Coronary artery (tissue), 2 donors: ENCODE results near the gene PBX1.

Source experiments
- DNase-seq: peaks from one replicate; pipeline ENCODE4 v3.0.0-alpha.2; 2017; ENCODE audit warnings: low spot score
- H3K27ac ChIP-seq, 2 donors: fragments of 200-600 bp; sonication (generic); one replicate each; pipeline ENCODE4 v1.5.1; 2016 to 2019
- H3K4me3 ChIP-seq: fragments of 200-600 bp; sonication (generic); 2 replicates; pipeline ENCODE4 v1.5.1; 2016; ENCODE audit warnings: mild to moderate bottlenecking, moderate library complexity
- CTCF ChIP-seq: fragments of 200-600 bp; sonication (generic); IDR thresholded peaks from one replicate; pipeline ENCODE4 v1.5.1; 2019; ENCODE audit warnings: antibody characterized with exemption

Gene PBX1

DNA sequence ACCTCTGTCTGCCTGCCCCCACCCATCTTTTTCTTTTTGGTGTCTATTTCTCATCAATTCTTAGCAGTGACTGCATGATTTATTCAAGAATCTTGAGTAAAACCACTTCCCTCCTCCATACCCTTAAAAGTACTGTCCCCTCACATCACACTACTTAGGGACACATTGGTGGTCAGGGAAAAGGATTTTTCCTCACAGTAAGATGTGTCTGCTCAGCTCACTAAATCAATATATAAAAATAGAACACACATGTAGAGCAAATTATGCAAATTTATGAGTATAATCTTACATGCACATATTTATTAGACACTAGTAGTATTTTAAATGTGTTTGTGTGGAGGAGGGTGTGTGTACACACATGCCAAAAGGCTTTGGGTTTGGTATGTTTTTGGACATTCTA is 202.0 kb downstream of the PBX1 start:
- Histone ChIP-seq H3K27ac (peak overlapping the region in 1 of 2 donors; percentile 50), H3K4me3 (no peak overlapping the region)
- TF ChIP-seq CTCF: no peak
- DNase-seq: no peak

- Histone ChIP-seq H3K4me3 (no peak overlapping the region), H3K27ac (no peak overlapping the region)
- DNase-seq: no peak
- TF ChIP-seq CTCF: no peak
Measured at GRCh38 chr1:164763098-164763497, 204.1 kb downstream of the PBX1 start.

DNA sequence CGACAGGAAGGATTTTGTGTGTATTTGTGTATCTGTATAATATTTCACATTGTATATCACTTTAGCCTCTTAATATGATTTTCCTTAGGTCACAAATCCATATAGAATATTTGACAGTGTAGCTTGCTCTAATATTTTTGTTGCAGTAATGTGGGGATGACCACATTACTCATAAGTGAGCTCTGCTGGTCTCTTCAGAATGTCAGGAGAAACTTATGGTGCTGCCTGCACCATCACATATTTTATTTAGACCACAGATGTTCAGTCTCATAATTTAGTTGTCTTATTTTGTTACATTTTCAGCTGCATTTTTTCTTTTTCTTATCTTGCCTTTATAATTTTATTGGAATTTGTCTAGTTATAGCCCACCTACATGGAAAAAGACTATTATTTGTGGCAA is 205.3 kb downstream of the PBX1 start:
- TF ChIP-seq CTCF: no peak
- no peak for DNase-seq
- Histone ChIP-seq H3K4me3 (no peak overlapping the region), H3K27ac (no peak overlapping the region)

GRCh38 chr1:164765557-164765956 is 206.6 kb downstream of the PBX1 start:
- Histone ChIP-seq H3K27ac (peak overlapping the region in 1 of 2 donors; percentile 71), H3K4me3 (no peak overlapping the region)
- no peak for TF ChIP-seq CTCF
- no peak for DNase-seq

GRCh38 chr1:164765992-164766720 is 207.2 kb downstream of the PBX1 start:
- no peak for TF ChIP-seq CTCF
- DNase-seq: no peak
- no peak overlapping the region for H3K4me3 ChIP-seq
- H3K27ac ChIP-seq: peak overlapping the region in 1 of 2 donors; percentile 71

GRCh38 chr1:164767752-164768402 is 208.9 kb downstream of the PBX1 start:
- Histone ChIP-seq H3K4me3 (no peak overlapping the region), H3K27ac (peak overlapping the region; percentile 13 to 65)
- no peak for TF ChIP-seq CTCF
- no peak for DNase-seq

DNA sequence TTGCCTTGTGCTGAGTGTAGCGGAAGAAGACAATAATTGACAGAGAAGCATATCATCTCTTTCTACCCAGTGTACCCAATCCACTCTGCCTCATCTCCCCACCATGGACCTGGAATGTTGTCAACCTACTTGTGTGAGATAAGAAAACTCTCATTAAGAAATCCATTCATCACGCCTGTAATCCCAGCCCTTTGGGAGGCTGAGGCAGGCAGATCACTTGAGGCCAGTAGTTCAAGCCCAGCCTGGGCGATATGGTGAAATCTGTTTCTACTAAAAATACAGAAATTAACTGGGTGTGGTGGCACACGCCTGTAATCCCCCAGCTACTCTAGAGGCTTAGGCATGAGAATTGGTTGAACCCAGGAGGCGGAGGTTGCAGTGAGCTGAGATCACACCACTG is 209.6 kb downstream of the PBX1 start:
- Histone ChIP-seq H3K4me3 (no peak overlapping the region), H3K27ac (peak overlapping the region; percentile 13 to 65)
- TF ChIP-seq CTCF: no peak
- no peak for DNase-seq
